GM18499 (cell line): Measurements from ENCODE around the gene BACE2.

Experiments used
- ATAC-seq: cut with Tn5 transposase; IDR thresholded peaks from one replicate; pipeline ENCODE4 v1.9.1; 2021; ENCODE audit warnings: moderate number of reproducible peaks; ENCODE audit not compliant: insufficient read depth, unreplicated experiment

BACE2 gene

DNA sequence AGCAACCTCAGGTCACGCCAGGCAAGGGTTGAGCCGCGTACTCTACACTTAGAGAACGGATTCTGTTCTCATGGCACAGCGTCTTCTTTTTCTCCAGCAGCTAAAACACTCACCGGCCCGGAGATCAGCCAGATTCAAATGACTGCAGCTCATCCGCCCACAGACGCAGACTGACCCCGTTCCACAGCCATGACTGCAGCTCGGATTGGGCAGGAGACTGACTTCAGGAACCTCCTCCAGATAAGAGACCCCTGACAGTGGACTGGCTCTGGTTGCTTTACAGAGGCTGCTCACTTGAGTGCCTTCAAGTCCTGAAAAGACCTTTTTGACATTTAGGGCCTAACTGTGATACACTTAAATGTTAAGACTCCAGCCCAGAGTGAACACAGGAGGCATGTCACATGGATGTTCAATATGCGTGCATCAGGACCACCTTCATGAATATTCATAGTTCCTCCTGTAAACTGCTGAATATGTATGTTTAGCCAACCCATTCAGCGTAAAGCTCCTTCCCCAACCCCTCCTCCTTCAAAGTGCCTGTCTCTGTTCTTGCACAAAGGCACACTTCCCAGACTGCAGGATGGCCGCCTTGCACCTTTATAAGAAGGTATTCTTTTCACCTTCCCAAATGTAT is 42.6 kb downstream of the BACE2 start:
- no peak for ATAC-seq

DNA sequence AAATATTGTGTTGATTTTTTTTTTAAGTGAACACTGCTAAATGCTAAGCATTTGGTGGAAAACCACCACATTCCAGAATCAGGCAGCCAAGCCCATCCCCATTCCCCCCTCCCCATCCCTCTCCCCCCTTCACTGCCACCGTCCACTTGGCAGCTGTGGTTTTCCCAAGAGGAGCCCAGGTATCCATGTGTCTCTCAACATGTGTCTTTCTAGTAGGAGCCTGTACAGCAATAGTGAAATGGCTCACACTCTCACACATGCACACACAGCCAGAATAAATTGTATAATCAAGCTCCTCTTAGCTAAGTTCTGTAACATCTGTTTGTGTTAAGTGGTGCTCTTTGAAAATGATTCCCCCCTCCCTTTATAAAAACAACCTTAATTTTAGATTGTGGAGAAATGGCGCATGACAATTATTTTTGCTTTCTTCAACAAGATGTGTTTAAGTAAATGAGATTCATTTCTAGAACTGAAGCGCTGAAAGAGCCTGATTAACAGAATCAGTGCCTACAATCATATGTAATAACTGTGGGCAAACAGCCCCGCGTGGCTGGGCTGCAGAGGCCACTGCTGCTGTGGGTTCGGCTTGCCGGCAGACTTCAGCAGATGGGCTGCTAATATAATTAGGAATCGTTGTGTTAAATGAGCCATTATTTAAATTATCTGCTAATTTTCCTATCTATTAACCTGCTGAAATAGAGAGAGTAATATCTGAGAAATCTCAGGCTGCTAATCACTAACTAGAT is 43.3 kb downstream of the BACE2 start:
- ATAC-seq = no peak

DNA sequence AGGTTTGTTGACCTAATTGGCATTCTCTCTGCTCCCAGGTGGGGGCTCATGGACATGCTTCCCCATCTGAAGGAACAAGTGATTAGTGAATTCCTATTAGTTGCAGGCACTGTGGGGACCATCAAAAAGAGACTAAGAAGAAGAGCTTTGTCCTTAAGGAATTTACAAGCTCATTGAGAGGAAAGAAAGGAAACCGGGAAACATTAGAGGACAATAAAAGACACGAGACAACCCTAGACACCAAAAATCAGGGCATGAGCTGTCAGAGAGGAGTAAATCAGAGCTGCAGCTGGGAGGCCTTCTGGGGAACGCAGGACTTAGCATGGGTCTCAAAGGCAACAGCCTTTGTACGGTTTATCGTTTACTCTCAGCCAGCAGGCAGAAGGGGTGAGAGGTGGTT is 45.1 kb downstream of the BACE2 start:
- ATAC-seq = no peak

DNA sequence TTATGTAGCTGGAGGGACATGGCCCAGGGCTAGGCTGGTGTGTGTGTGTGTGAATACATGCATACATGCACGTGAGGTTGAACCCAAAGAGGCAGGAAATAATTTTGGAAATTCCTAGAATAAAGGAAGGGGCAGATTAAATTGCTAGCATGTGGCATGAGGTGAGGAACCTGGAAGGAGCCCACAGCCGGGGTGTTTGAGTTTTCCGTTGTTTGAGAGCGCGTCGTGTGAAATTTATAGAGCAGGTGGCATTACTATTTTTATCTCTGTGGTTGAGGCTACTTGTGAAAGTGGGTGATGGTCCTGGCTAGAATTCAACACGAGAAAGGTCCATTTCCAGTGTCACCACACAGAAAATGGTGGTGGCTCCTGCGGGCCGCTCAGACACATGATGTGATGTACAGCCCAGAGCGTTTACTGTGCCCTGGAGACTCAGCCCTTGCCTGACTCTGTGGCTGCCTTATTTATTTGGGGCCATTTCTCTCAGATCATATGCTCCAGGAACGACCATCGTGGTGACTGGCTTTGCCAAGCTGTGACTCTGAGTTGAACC is 48.0 kb downstream of the BACE2 start:
- no peak for ATAC-seq

DNA sequence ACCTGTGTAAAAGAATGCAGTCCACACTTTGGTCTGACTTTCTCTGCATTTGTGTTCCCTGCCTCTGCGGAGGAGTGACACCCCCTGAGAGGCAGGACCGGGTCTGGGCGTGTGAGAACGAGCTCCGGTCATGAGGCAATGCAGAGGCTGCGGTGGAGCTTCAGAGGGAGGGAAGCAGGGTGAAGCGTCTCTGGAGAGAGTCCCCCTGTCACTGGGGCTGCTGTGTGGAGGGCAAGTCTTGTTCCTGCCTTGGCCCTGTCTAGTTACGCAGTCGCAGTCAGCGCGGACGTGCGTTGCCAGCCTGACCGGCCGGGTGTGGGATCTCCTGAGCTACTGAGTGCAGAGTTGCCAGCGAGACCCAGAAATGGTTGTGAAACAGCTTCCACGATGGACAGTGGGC is 48.5 kb downstream of the BACE2 start:
- no peak for ATAC-seq

DNA sequence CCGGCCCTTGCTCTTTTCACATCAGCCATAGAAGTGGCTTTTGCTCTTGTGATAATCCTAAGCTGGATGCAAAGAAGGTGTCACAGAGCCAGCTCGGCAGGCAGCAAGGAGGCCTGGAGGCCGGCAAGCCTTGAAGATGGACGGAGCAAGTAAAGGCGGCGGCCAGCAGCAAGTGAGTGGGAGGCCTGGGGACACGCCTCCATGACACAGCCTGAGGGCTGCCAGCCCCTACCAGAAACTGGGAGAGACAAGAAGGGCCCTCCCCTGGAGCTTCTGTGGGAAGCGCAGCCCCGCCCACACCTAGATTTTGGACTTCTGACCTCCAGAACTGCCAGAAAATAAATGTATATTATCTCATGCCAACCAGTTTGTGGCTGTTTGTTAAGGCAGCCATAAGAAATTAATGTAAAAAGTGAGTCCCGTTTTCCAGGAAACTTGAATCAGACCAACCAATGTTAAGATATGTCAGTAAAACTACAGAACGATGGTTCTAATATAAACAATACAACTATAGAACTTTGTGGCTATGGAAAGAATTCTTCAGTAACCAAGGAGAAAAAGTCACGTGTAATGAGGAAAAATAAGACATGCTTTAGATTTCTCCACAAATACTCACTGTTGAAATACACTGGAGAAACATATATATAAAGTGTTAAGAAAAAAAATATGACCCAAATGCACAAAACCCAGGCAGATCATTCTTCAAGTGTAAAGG is 49.9 kb downstream of the BACE2 start:
- no peak for ATAC-seq

DNA sequence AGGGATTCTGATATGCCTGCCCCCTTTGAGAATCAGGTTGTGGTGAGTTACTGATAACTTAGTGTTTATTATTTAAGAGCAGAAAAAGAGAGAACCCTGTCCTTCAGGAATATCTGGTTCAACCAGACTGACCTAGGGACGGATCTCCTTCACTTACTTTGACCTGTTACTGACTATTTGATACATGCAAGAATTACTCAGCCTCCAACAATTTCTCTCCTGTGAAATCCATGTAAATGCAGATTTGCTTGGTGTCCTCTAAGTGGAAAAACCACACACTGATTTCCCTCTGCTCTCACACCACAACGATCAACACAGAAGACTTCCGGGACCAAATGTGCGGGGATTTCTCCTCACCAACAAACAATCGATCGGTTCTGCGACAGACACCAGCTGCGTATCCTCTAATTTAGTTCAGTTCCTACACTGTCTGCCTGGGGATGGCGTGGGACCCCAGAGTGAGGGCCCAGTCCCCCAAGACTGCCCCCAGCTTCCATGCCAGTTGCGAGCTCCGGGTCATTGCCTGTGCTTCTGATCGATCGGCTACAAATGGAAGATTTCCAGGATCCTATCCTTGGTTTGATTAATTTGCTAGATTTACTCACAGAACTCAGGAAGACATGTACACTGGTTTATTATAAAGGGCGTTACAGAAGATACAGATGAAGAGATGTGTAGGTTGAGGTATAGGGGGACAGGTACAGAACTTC is 51.7 kb downstream of the BACE2 start:
- ATAC-seq = no peak

DNA sequence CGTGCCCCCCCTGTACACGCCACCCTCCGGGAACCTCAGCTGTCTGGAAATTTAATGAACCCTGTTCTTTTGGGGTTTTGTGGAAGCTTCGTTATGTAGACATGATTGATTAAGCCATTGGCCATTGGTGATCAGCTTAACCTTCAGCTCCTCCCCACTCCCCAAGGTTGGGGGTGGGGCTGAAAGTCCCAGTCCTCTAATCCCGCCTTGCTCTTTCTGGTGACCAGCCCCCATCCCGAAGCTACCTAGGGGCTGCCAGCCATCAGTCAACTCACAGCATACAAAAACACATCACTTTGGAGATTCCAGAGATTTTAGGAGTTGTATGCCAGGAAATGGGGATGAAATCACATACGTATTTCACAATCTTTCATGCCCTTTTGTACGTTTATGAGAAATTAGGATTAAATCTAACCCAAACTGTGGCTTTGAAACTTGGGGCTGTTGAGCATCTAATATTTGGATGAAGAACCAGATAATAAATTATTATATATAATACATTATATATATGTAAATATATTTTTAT is 52.3 kb downstream of the BACE2 start:
- ATAC-seq = no peak

DNA sequence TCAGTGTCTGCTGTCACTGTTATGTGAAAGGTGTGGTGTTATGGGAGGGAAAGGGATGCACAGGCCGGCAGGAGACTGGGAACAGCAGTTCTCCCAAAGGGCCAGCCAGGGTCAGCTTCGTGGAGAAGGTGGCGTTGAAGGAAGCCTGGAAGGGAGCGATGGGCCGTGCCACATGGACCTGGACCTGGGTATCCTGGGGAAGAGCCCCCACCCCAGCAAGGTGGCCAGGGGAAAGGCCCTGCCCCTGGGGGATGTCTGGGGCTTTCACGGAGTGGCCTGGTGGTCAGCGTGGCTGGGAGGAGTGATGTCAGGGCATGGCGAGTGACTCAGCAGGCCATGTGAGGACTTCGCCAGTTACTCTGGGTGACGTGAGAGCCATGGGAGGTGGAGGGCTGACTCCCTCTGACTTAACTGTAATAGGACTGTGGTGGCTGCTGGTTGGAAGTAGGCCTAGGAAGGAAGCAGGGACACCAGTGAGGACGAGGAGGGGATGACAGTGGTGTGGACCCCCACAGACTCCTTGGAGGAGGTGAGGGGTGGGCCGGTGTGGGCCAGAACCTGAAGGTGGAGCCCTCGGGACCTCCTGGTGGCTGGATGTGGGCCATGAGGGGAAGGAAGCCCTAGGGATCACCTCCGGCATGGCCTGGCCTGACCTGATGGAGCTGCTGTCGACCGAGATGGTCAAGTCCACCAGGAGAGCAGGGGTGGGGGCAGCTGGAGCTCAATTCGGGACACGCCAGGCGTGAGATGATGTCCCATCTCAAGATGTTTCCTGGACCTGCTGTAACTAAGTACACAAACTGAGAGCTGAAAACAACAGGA is 54.5 kb downstream of the BACE2 start:
- no peak for ATAC-seq

DNA sequence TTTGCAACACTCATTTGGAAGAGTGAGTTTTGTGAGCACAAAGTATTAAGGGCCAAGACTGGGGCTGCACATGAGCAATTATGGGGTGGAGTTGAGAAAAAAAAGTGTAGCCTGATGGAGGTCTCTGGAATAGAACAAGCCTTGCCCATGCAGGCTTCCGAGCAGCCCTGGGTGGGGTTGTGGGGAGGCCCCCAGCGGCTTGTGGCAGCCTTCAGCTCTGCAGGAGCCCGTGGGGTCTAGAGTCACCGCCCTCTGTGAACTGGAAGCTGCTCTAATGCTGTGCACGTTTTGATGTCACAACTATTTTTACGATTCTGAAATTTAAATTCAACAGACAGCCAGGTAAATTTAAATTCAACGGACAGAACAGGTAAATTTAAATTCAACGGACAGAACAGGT is 58.9 kb downstream of the BACE2 start:
- ATAC-seq = no peak

DNA sequence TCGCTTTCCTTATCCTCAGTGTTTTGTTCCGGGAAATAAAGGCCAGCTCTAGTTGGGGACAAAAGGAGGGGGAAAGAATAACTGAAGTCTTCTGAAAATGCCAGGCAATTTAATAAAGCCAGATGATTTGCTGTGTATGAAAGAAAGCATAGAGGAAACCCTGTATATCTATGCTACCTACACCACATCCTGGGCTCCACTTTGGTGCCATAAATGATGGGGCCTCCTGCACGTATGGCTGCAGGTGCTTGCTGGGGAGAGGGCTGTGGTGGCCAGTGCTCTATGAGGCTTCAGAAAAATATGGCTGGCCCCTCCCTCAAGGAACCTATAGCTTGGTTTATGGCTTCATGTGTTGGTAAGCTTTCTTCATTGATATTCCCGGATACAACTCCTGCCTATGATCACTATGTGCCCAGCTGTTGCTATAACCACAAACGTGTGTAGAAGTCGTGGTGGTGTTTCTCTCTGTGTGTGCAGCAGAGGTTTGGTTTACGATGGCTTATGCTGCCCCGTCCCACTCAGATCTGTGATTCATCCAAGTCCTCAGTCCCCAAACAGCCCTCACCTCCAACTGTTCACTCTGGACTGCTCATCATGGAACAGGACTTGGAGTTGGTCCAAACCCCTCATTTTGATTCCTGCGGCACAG is 59.5 kb downstream of the BACE2 start:
- ATAC-seq = no peak

DNA sequence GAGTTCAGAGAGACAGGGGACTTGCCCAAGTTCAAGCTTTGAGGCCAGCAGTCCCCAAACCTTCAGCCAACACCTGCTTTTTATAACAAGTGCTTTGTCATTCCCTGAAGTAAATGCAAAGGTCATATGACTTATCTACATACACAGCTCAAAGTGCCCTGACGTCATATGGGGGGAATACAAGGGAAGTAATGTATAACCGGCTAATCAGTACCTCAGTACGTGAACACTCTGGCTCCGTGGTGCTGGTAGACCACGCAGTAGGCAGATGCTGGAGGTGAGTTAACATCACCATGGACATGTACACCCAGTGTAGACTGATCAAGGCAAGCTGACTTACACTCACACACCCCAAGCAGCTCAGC is 60.0 kb downstream of the BACE2 start:
- ATAC-seq = no peak

DNA sequence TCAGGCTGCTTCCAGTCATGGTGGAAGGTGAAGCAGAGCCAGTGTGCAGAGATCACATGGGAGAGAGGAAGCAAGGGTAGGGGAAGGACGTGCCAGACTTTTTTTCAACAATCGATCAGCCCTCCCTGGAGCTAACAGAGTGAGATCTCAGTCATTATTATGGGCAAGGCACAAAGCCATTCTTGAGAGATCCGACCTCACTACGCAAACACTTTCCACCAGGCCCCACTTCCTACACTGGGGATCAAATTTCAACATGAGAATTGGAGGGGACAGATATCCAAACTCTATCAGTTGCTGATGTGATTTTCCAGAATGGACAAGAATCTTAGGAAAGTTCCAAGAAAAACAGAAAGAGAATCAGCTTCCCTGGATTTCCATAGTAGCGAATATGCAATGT is 60.5 kb downstream of the BACE2 start:
- no peak for ATAC-seq

DNA sequence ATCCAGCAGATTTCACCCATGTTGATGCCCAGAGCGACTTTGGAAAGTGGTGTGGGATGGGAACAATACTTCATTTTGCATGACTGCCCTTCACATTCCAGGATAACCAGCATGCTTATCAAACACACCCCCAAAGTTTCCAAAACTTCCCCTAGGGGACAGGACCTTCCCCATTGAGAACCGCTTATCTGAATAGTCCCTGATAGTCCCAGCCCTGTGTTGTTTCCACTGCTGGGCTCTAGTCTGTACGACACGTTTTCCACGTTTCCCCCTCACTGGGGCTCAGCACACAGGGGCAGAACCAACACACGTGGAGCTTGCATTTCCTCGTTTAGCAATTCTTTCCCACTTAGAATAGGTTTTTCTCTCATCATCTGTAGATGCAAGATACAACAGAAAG is 61.0 kb downstream of the BACE2 start:
- ATAC-seq = no peak

DNA sequence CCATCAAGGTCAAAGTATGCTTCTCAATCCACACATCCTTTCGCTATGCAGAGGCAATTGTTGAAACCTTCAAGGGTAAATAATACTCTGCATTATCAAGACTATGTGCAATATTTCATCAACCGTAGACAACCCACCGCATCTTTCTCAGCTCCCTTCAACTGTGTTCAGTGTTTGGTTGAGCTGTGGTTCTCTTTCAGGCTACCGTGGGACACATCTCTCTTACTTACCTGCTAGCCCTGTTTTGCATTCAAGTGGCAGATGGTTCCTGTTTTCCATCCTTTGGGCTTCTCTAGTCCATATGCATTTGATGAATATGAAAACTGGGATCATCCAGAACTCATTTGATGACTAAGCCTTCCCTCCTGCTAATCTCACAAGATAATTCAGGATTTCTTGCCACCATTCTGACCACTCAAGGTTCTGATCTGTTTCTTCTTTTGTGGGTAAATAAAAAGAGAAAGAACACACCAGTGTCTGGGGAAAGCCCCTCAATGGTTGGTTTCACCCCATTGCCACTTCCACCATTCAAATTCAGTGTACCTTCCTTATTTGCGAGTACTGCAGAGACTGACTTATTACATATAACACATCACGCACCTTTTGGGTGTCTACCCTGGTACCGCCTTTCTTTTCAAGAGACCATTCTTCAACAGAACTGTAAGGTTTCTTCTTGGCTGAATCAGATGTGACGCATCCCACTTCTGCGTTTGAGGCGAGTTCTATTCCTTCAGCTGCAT is 61.7 kb downstream of the BACE2 start:
- ATAC-seq = no peak

DNA sequence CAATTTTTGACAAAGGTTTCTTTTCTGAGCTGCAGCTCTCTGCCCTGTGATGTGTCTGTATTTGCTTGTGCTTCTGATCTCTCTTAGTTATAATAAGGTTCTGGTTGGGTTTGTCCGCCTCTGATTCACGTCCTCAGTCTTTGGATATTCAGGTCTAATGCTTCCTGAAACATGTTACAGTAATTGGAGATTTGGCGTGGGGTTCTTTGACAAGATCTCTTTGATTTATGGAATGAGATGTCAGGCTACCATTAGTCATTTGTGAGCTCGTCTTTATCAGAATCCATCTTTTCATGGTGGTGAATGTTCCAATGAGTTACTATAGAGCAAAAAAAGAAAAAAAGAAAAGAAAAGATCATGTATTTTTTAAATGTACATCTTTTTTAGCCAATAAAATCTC is 62.5 kb downstream of the BACE2 start:
- ATAC-seq = no peak

DNA sequence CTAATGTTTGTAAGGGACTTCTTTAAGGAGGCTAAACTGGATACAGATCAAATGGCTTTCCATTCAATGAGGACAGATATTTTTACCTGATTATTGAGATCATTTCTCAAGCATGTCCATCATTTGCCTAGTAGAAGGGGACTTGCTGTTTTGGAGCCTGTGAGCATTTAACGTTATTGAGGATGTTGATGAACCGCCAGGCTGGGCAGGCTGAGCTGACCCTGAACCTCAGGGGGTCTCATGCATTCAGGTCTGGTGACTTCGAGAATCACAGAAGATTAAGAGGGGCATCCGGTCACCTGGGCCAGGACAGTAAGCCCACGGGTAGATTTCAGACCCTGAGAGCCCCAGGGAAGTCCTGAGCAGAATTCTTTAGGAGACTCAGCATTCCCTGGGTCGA is 63.1 kb downstream of the BACE2 start:
- no peak for ATAC-seq

DNA sequence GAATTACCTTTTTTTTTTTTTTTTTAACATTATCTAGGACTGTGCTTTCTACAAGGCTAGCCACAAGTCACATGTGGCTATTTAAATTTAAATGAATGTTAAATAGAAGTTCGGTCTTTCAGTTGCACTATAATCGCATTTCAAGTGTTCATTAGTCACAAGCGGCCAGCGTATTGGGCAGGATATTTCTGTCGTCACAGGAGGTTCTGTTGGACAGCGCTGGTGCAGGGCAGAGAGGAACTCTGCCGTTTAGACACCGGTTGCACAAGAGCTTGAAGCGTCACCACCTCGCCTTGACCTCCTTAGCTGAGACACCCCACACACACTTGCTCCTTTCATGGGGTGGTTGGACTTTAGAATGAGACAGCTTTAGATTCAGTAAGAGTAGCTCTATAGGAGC is 64.1 kb downstream of the BACE2 start:
- ATAC-seq = no peak

DNA sequence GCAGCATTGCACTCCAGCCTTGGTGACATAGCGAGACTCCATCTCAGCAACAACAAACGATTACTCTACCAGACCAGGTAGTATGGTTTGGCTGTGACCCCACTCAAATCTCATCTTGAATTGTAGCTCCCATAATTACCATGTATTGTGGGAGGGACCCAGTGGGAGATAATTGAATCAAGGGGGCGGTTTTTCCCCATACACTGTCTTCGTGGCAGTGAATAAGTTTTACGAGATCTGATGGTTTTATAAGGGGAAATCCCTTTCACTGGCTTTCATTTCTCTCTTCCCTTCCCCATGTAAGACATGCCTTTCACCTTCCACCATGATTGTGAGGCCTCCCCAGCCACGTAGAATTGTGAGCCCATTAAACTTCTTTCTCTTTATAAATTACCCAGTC is 66.0 kb downstream of the BACE2 start:
- no peak for ATAC-seq
